ENCODE results near the gene NUCKS1.

Gene NUCKS1

DNA sequence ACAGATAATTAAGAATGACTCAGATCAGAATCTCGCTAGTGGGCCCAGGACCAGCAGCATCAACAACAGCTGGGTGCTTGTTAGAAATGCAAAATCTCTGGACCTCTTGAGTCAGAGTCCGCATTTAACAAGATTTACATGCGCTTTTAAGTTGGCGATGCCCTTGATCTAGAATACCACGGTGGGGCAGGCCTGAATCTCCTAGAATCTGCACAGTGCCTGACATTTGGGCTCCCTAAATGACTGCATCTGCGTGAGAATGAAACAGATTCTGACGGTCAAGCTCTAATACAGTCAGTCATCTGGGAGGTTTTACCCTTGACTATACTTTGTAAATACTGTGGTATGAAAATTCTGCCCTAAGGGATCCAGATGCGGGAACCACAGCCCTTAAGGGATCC, 42.5 kb upstream of the NUCKS1 start:
- DNase-seq (ENCODE audit: low read depth): no peak
- TF ChIP-seq POLR2A (IDR thresholded peaks at IDR 0.05; ENCODE audit: extremely low read depth, insufficient read length): no peak
- TF ChIP-seq, protein P1, sequence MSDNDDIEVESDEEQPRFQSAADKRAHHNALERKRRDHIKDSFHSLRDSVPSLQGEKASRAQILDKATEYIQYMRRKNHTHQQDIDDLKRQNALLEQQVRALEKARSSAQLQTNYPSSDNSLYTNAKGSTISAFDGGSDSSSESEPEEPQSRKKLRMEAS (IDR thresholded peaks at IDR 0.05; ENCODE audit: low read depth, low read length): no peak
- no peak for TF ChIP-seq MYC (IDR thresholded peaks at IDR 0.05; ENCODE audit: low read depth, low read length)
- TF ChIP-seq CTCF (IDR thresholded peaks at IDR 0.05; ENCODE audit: low read depth, low read length): no peak
- no peak overlapping the region for H3K4me3 ChIP-seq (ENCODE audit: low read depth, low read length)

DNA sequence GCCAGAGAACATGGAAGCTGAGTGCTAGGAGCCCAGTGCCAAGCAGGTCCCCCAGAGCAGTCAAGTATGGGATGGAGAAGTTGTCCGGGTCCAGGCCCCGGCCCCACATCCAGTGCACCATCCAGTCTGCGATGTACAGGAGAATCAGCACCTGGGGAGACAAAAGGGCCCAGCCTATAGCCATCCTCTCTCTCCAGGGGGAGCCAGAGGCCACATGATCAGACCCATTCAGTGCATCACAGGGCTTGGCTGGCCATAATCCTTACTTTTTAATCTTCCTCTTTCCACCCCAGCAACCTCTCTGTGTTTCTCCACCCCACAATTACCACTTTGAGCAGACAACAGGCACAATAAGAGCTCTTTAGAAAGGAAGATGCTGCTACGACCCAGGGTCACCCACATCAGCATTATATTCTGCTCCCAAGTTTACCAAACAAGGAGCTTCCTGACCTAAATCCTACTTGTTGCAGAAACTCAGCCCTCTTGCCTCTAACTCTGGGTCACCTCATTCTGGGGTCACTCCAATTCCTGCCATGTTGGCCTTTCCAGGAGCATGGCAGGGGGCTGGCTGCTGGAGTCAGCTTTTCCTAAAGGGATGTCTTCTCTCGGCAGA, 41.7 kb upstream of the NUCKS1 start:
- TF ChIP-seq POLR2A (IDR thresholded peaks at IDR 0.05; ENCODE audit: extremely low read depth, insufficient read length) (no peak), MYC (IDR thresholded peaks at IDR 0.05; ENCODE audit: low read depth, low read length) (peak; percentile 22; the same call in 1 of the 2 replicates), CTCF (IDR thresholded peaks at IDR 0.05; ENCODE audit: low read depth, low read length) (peak; percentile 91)
- TF ChIP-seq, protein P1 (IDR thresholded peaks at IDR 0.05; ENCODE audit: low read depth, low read length): no peak
- DNase-seq (ENCODE audit: low read depth): peak; percentile 67
- no peak overlapping the region for H3K4me3 ChIP-seq (ENCODE audit: low read depth, low read length)

DNA sequence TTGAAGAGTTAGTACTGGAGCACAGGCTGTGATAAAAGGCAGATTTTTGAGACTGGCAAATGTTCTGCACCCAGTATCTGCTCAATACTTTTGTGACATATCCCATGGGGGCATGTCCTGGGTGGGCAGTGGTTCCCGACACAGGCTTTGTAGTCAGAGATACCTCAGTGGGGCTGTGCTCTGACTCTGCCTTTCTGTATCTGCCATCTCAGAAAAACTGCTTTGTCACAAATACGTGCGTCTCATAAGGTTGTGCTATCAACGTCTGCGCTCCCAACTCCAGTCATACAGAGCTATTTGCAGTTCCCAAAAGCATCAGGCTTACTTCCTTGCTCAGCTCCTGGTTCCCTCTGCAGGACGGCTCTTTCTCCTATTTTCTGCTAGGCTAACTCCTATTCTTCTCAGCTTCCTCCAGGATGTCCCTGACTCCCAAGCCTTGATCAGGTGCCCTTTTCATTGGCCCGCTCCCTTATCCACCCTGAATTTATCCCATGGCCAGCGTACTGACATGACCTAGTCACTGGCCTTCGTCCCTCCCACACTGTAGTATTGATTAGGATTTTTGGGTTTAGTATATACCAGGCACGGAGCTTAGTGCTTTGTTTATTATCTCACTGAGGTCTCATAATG, 37.4 kb upstream of the NUCKS1 start:
- TF ChIP-seq POLR2A (IDR thresholded peaks at IDR 0.05; ENCODE audit: extremely low read depth, insufficient read length): no peak
- TF ChIP-seq MYC (IDR thresholded peaks at IDR 0.05; ENCODE audit: low read depth, low read length): no peak
- no peak for TF ChIP-seq CTCF (IDR thresholded peaks at IDR 0.05; ENCODE audit: low read depth, low read length)
- TF ChIP-seq, protein P1 (IDR thresholded peaks at IDR 0.05; ENCODE audit: low read depth, low read length): no peak
- H3K4me3 ChIP-seq (ENCODE audit: low read depth, low read length): no peak overlapping the region
- no peak for DNase-seq (ENCODE audit: low read depth)

GRCh38 chr1:205786601-205787000, 36.6 kb upstream of the NUCKS1 start:
- DNase-seq (ENCODE audit: low read depth): no peak

DNA sequence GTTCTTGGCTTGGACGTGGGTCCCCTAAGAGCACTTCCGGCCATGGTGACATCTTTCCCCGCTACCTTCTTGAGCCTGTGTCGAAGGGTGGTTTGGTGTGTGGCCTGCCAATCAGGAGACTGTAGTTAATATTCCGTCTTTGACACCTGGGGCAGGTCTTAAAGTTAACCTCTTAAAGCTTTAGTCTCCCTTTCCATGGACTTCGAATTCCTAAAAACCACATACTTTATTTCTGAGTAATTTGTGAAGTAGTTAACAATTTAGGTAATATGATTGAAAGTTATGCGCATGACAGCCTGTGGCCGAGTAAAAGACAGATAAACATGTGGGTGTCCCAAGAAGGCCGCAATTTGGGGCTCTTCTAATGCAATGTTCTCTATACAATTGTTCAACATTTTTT, 35.5 kb upstream of the NUCKS1 start:
- no peak for DNase-seq (ENCODE audit: low read depth)
- TF ChIP-seq, protein P1 (IDR thresholded peaks at IDR 0.05; ENCODE audit: low read depth, low read length): no peak
- TF ChIP-seq POLR2A (IDR thresholded peaks at IDR 0.05; ENCODE audit: extremely low read depth, insufficient read length) (no peak), MYC (IDR thresholded peaks at IDR 0.05; ENCODE audit: low read depth, low read length) (no peak), CTCF (IDR thresholded peaks at IDR 0.05; ENCODE audit: low read depth, low read length) (no peak)
- H3K4me3 ChIP-seq (ENCODE audit: low read depth, low read length): no peak overlapping the region

More at GRCh38 chr1:205786601-205787000, 36.6 kb upstream of the NUCKS1 start:
- H3K4me3 ChIP-seq (ENCODE audit: low read depth, low read length): no peak overlapping the region
- no peak for TF ChIP-seq MYC (IDR thresholded peaks at IDR 0.05; ENCODE audit: low read depth, low read length)
- TF ChIP-seq POLR2A (IDR thresholded peaks at IDR 0.05; ENCODE audit: extremely low read depth, insufficient read length): no peak
- TF ChIP-seq, protein P1 (IDR thresholded peaks at IDR 0.05; ENCODE audit: low read depth, low read length): no peak
- TF ChIP-seq CTCF (IDR thresholded peaks at IDR 0.05; ENCODE audit: low read depth, low read length): no peak

Measured in NB4 (cell line).